Gastroesophageal sphincter (tissue), 3 donors: Measurements from ENCODE around the gene ZC3H14.

Source experiments
- CTCF ChIP-seq, 4 experiments: fragments of 200-600 bp in 2 of 4; fragments of 450-650 bp in 2 of 4; sonication (generic) in 1 of 4; IDR thresholded peaks; one replicate each; pipeline ENCODE4 v1.5.1; 2017 to 2019; ENCODE audit warnings: antibody characterized with exemption in 4 of 4, mild to moderate bottlenecking in 2 of 4, moderate library complexity in 2 of 4
- EP300 ChIP-seq: sonication (generic); formaldehyde crosslinking; IDR thresholded peaks from one replicate; pipeline ENCODE4 v1.6.1; 2017; ENCODE audit warnings: antibody characterized with exemption, mild to moderate bottlenecking
- POLR2A ChIP-seq, 2 donors: fragments of 450-650 bp; IDR thresholded peaks; one replicate each; pipeline ENCODE4 v1.6.1; 2017; ENCODE audit warnings: antibody characterized with exemption in 2 of 2, mild to moderate bottlenecking in 2 of 2, moderate library complexity in 1 of 2
- POLR2AphosphoS5 ChIP-seq: sonication (generic); formaldehyde crosslinking; IDR thresholded peaks from one replicate; pipeline ENCODE4 v1.6.1; 2017; ENCODE audit warnings: antibody characterized with exemption

GRCh38 chr14:88563845-88564244, 1.0 kb downstream of the ZC3H14 start:
- no peak for TF ChIP-seq POLR2A (IDR thresholded peaks at IDR 0.05)
- no peak for TF ChIP-seq CTCF (IDR thresholded peaks at IDR 0.05)
- no peak for TF ChIP-seq POLR2AphosphoS5
- TF ChIP-seq EP300: no peak
